DOHH2 (cell line): ENCODE measurements around the gene SMPDL3A.
A peak's percentile ranks its signal among the peaks of the same experiment; 100 is the strongest.

ENCODE experiments used
- H3F3A ChIP-seq: fragments of 200-600 bp; sonication (generic), shearing (Covaris generic); 2 replicates; pipeline ENCODE4 v1.6.0; 2016; ENCODE audit warnings: antibody characterized with exemption, mild to moderate bottlenecking; ENCODE audit not compliant: control insufficient read depth, insufficient read depth
- H3K27ac ChIP-seq: fragments of 200-600 bp; sonication (generic); 2 replicates; pipeline ENCODE4 v1.5.1; 2014; ENCODE audit warnings: low read depth, mild to moderate bottlenecking, low read length, moderate library complexity
- H3K27me3 ChIP-seq: fragments of 200-600 bp; sonication (generic); 2 replicates; pipeline ENCODE4 v1.6.1; 2014; ENCODE audit warnings: mild to moderate bottlenecking, low read length, mixed read lengths; ENCODE audit not compliant: control insufficient read depth
- H3K36me3 ChIP-seq: fragments of 200-600 bp; sonication (generic); 2 replicates; pipeline ENCODE4 v1.6.1; 2014; ENCODE audit warnings: mild to moderate bottlenecking, low read length, moderate library complexity, mixed read lengths; ENCODE audit not compliant: control insufficient read depth
- H3K4me1 ChIP-seq: fragments of 200-600 bp; sonication (generic); 2 replicates; pipeline ENCODE4 v1.6.1; 2014; ENCODE audit warnings: mild to moderate bottlenecking, low read length, mixed read lengths; ENCODE audit not compliant: control insufficient read depth
- H3K4me2 ChIP-seq: fragments of 200-600 bp; sonication (generic); 2 replicates; pipeline ENCODE4 v1.6.0; 2014; ENCODE audit warnings: mild to moderate bottlenecking, low read length, moderate library complexity
- H3K4me3 ChIP-seq: fragments of 200-600 bp; sonication (generic); 2 replicates; pipeline ENCODE4 v1.5.1; 2014; ENCODE audit warnings: mild to moderate bottlenecking, low read length, mixed read lengths
- H3K79me2 ChIP-seq: fragments of 200-600 bp; sonication (generic); 2 replicates; pipeline ENCODE4 v1.6.1; 2014; ENCODE audit warnings: mild to moderate bottlenecking, low read length, mixed read lengths; ENCODE audit not compliant: control insufficient read depth
- H3K9me2 ChIP-seq: fragments of 200-600 bp; sonication (generic); replicated peaks from 2 replicates; pipeline ENCODE4 v1.6.1; 2014; ENCODE audit warnings: mild to moderate bottlenecking, low read length, mixed read lengths; ENCODE audit not compliant: control insufficient read depth
- H3K9me3 ChIP-seq: fragments of 200-600 bp; sonication (generic); 2 replicates; pipeline ENCODE4 v1.6.1; 2014; ENCODE audit warnings: antibody characterized with exemption, low read length, mixed read lengths; ENCODE audit not compliant: control insufficient read depth, insufficient read depth
- H4K20me1 ChIP-seq: fragments of 200-600 bp; sonication (generic); 2 replicates; pipeline ENCODE4 v1.6.0; 2014; ENCODE audit warnings: low read depth, mild to moderate bottlenecking, antibody characterized with exemption, low read length, moderate library complexity; ENCODE audit not compliant: control insufficient read depth, insufficient read depth
- EZH2phosphoT487 ChIP-seq: fragments of 200-600 bp; sonication (generic); IDR thresholded peaks from 2 replicates; pipeline ENCODE4 v1.6.1; 2017; ENCODE audit warnings: borderline replicate concordance, mild to moderate bottlenecking, antibody characterized with exemption, low read length, moderate library complexity, mixed read lengths
- TF ChIP-seq, protein P1 (sequence below): fragments of 200-600 bp; sonication (generic); IDR thresholded peaks from one replicate; pipeline ENCODE4 v1.5.1; 2014; ENCODE audit warnings: antibody characterized with exemption, mild to moderate bottlenecking, low read depth, low read length; ENCODE audit not compliant: poor library complexity, severe bottlenecking

The SMPDL3A gene

DNA sequence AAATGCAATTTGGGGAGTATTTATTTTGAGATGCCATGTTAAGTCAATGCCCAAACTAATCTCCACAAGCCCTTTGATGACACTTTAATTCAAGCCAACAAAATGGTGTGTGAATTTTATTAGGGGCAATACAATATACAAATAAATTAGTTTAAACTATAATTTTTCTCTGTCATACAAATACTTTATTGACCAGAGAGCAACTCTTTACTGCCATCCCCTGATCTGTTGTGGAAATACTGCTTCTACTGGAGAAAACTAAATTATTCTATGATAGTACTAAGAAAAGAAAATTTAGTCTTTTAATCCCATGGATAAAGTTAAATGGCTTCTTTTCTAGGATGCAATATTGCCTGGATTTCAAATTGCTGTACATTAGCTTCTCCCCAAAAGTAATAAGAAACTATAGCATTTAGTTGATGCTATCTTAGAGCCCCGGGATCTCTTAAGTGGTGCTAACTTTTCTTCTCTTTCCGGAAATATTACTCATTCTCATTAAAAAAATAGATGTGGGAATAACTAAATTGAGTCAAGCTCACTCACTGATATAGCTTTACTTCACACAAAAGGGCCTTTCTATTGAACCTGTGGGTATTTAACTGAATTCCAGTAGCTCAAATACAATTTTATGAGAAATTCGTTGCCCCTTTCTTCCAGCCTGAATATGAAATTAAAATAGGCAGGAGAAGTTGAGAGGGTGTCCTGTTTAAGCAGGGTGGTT is 49.2 kb downstream of the SMPDL3A start:
- Histone ChIP-seq H3K27me3 (no peaks in the 10 kb centered on the region), H3K4me3 (no peak overlapping the region), H3F3A (no peaks in the 10 kb centered on the region), H3K9me2 (no peaks in the 10 kb centered on the region), H3K36me3 (no peaks in the 10 kb centered on the region), H3K4me2 (no peak overlapping the region), H3K79me2 (no peaks in the 10 kb centered on the region), H3K4me1 (no peaks in the 10 kb centered on the region), H3K27ac (no peak overlapping the region), H3K9me3 (no peaks in the 10 kb centered on the region), H4K20me1 (no peaks in the 10 kb centered on the region)
- no peak for TF ChIP-seq EZH2phosphoT487
- TF ChIP-seq, protein P1, sequence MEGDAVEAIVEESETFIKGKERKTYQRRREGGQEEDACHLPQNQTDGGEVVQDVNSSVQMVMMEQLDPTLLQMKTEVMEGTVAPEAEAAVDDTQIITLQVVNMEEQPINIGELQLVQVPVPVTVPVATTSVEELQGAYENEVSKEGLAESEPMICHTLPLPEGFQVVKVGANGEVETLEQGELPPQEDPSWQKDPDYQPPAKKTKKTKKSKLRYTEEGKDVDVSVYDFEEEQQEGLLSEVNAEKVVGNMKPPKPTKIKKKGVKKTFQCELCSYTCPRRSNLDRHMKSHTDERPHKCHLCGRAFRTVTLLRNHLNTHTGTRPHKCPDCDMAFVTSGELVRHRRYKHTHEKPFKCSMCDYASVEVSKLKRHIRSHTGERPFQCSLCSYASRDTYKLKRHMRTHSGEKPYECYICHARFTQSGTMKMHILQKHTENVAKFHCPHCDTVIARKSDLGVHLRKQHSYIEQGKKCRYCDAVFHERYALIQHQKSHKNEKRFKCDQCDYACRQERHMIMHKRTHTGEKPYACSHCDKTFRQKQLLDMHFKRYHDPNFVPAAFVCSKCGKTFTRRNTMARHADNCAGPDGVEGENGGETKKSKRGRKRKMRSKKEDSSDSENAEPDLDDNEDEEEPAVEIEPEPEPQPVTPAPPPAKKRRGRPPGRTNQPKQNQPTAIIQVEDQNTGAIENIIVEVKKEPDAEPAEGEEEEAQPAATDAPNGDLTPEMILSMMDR = no peak

DNA sequence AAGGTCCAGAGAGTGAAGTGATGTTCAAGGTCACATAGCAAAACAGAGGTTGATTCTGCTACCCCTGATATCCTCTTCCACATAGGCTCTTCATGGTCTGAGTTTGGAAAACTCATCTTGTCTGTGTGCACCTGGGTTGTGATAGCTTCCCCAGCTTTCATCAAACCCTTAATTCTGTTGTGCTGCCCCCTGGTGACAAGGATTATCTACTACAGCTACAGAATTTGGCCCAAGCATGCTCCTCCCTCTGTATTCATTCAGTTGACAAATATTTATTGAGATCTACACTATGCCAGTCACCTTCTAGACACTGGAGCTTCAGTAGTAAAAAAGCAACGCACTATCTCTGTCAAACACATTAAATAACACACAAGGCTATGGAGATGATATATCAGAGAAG is 50.4 kb downstream of the SMPDL3A start:
- no peak overlapping the region for H3K27ac ChIP-seq
- no peaks in the 10 kb centered on the region for H3K36me3 ChIP-seq
- H4K20me1 ChIP-seq = no peaks in the 10 kb centered on the region
- no peak overlapping the region for H3K4me2 ChIP-seq
- H3K4me3 ChIP-seq = no peak overlapping the region
- no peak for TF ChIP-seq EZH2phosphoT487
- TF ChIP-seq, protein P1 = peak; percentile 63
- H3K4me1 ChIP-seq = no peaks in the 10 kb centered on the region
- no peaks in the 10 kb centered on the region for H3K9me2 ChIP-seq
- H3K27me3 ChIP-seq = no peaks in the 10 kb centered on the region
- H3K9me3 ChIP-seq = no peaks in the 10 kb centered on the region
- no peaks in the 10 kb centered on the region for H3K79me2 ChIP-seq
- no peaks in the 10 kb centered on the region for H3F3A ChIP-seq

DNA sequence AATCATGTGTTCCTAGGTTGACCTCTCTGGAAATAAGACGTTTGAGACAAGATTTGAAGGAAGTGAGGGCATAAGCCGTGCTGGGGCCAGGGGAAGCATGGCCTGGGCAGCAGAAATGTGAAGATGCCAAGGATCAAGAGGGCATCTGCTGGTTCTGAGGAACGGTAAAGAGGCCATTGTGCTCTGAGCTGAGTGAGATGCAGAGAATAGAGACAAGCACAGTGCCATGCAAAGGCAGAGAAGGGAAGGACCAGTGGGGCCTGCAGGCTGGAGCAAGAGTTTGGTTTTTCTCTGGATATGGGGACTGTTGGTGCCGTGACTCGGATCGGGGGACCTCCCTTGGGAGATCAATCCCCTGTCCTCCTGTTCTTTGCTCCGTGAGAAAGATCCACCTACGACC is 50.8 kb downstream of the SMPDL3A start:
- Histone ChIP-seq H3K9me2 (no peaks in the 10 kb centered on the region), H3K4me3 (no peak overlapping the region), H3K36me3 (no peaks in the 10 kb centered on the region), H3K27ac (no peak overlapping the region), H3K9me3 (no peaks in the 10 kb centered on the region), H3F3A (no peaks in the 10 kb centered on the region), H3K4me1 (no peaks in the 10 kb centered on the region), H3K27me3 (no peaks in the 10 kb centered on the region), H4K20me1 (no peaks in the 10 kb centered on the region), H3K4me2 (no peak overlapping the region), H3K79me2 (no peaks in the 10 kb centered on the region)
- TF ChIP-seq, protein P1 = no peak
- no peak for TF ChIP-seq EZH2phosphoT487
